PC-9 (cell line): Measurements from ENCODE around the gene ARL8A. TPM values are rescaled to one million over a fixed set of nuclear protein-coding genes. Genes with fewer than 3 reads are reported as not detected.

Experiments
- BruUV-seq: library from RNA; stranded (reverse); fragments of 400-500 nt; replicated peaks from 2 replicates; lab custom pipeline; 2021; lab: Mats Ljungman, UMichigan
- CTCF ChIA-PET: fragments of 300-600 bp; sonication (Branson Sonifier 250); formaldehyde crosslinking; loops from one replicate; lab custom pipeline; 2022; ENCODE audit warnings: antibody characterized with exemption; lab: Charles Lee
- POLR2A ChIA-PET: fragments of 300-600 bp; sonication (Branson Sonifier 250); formaldehyde crosslinking; loops from one replicate; lab custom pipeline; 2022; ENCODE audit warnings: antibody characterized with exemption; ENCODE audit not compliant: unreplicated experiment; lab: Charles Lee
- DNase-seq, 2 experiments: peaks; one replicate each; pipeline versions ENCODE4 v3.0.0 to v3.0.0-alpha.2; 2015 to 2022; ENCODE audit warnings: mixed read lengths in 1 of 2
- H2AFZ ChIP-seq: fragments of 200-600 bp; sonication (generic); 2 replicates; pipeline ENCODE4 v1.8.1; 2017; ENCODE audit warnings: antibody characterized with exemption
- H3F3A ChIP-seq: fragments of 200-600 bp; sonication (generic); 2 replicates; pipeline ENCODE4 v1.8.1; 2017; ENCODE audit warnings: antibody characterized with exemption, mild to moderate bottlenecking, low read depth; ENCODE audit not compliant: insufficient read depth
- H3K27ac ChIP-seq: fragments of 200-600 bp; sonication (generic); 2 replicates; pipeline ENCODE4 v1.6.1; 2016; ENCODE audit warnings: mixed run types
- H3K27me3 ChIP-seq: fragments of 200-600 bp; sonication (generic); 2 replicates; pipeline ENCODE4 v1.6.1; 2016; ENCODE audit warnings: low read depth, mixed run types; ENCODE audit not compliant: insufficient read depth
- H3K36me3 ChIP-seq: fragments of 200-600 bp; sonication (generic); 2 replicates; pipeline ENCODE4 v1.6.1; 2016; ENCODE audit warnings: low read depth, mixed run types
- H3K4me1 ChIP-seq: fragments of 200-600 bp; sonication (generic); replicated peaks from 2 replicates; pipeline ENCODE4 v1.6.1; 2016; ENCODE audit warnings: mixed run types; ENCODE audit not compliant: insufficient read depth
- H3K4me2 ChIP-seq: fragments of 200-600 bp; sonication (generic); 2 replicates; pipeline ENCODE4 v1.6.1; 2017; ENCODE audit warnings: mixed run types
- H3K4me3 ChIP-seq: fragments of 200-600 bp; sonication (generic); 2 replicates; pipeline ENCODE4 v1.6.1; 2016; ENCODE audit warnings: mixed run types
- H3K79me2 ChIP-seq: fragments of 200-600 bp; sonication (generic); 2 replicates; pipeline ENCODE4 v1.6.1; 2017; ENCODE audit warnings: low read depth, mixed run types
- H3K9me2 ChIP-seq: fragments of 200-600 bp; sonication (generic); 2 replicates; pipeline ENCODE4 v1.8.1; 2017; ENCODE audit warnings: mild to moderate bottlenecking; ENCODE audit not compliant: insufficient read depth
- H3K9me3 ChIP-seq: fragments of 200-600 bp; sonication (generic); 2 replicates; pipeline ENCODE4 v1.8.1; 2016; ENCODE audit warnings: low read depth; ENCODE audit not compliant: insufficient read depth
- H4K20me1 ChIP-seq: fragments of 200-600 bp; sonication (generic); 2 replicates; pipeline ENCODE4 v1.8.1; 2017; ENCODE audit not compliant: insufficient read depth
- CTCF ChIP-seq: fragments of 200-600 bp; sonication (generic); conservative IDR thresholded peaks from 2 replicates; pipeline ENCODE4 v1.6.1; 2017; ENCODE audit warnings: mixed run types, antibody characterized with exemption, mild to moderate bottlenecking, moderate library complexity
- EZH2 ChIP-seq: fragments of 200-600 bp; sonication (generic); IDR thresholded peaks from 2 replicates; pipeline ENCODE4 v1.8.0; 2017; ENCODE audit warnings: antibody characterized with exemption, low read depth
- intact Hi-C: fragments of 100-400 bp; cut with micrococcal nuclease; formaldehyde crosslinking; loops from one replicate; pipeline ENCODE4 v1.10.0; 2022; ENCODE audit not compliant: unreplicated experiment
- total RNA-seq: library from RNA; stranded (reverse); gene quantifications from 2 replicates; pipeline ENCODE4 v1.2.3, GENCODE V29; 2021

ARL8A gene
- total RNA-seq, 1 experiment from 2014 or later: 42.6 TPM

GRCh38 chr1:202150187-202150586, 5.7 kb upstream of the ARL8A start:
- Histone ChIP-seq H3K79me2 (no peaks in the 10 kb centered on the region), H3K36me3 (no peaks in the 10 kb centered on the region), H3K27me3 (no peaks in the 10 kb centered on the region), H2AFZ (no peak overlapping the region), H4K20me1 (no peaks in the 10 kb centered on the region), H3K4me2 (no peak overlapping the region), H3K9me3 (no peaks in the 10 kb centered on the region), H3K4me1 (peaks cover 11% of the 10 kb centered on the region), H3K9me2 (no peaks in the 10 kb centered on the region), H3K27ac (no peak overlapping the region), H3F3A (peaks cover 11% of the 10 kb centered on the region; the same call in 1 of the 2 replicates), H3K4me3 (no peak overlapping the region)
- no TSS peak for BruUV-seq
- no peak for DNase-seq
- TF ChIP-seq CTCF: no peak
- no peak for TF ChIP-seq EZH2
- intact Hi-C loops: no loop called here
- ChIA-PET POLR2A (interaction anchor here (0.5 kb wide), 1 partner anchor 132 kb away, joined by 7 read pairs; no protein-coding TSS in a partner anchor), CTCF (interaction anchor here (0.7 kb wide), 1 partner anchor 181 kb away, joined by 3 read pairs; no protein-coding TSS in a partner anchor)

- Histone ChIP-seq H3K4me3 (no peak overlapping the region), H3K9me2 (no peaks in the 10 kb centered on the region), H3K4me1 (peaks cover 9% of the 10 kb centered on the region), H3K27me3 (no peaks in the 10 kb centered on the region), H3F3A (peaks cover 13% of the 10 kb centered on the region; the same call in 1 of the 2 replicates), H3K27ac (no peak overlapping the region), H3K4me2 (no peak overlapping the region), H2AFZ (no peak overlapping the region), H3K9me3 (no peaks in the 10 kb centered on the region), H3K79me2 (no peaks in the 10 kb centered on the region), H4K20me1 (no peaks in the 10 kb centered on the region), H3K36me3 (no peaks in the 10 kb centered on the region)
- BruUV-seq: no TSS peak
- intact Hi-C loops: no loop called here
- no peak for DNase-seq
- TF ChIP-seq EZH2 (no peak), CTCF (no peak)
- POLR2A ChIA-PET: interaction anchor here (0.6 kb wide), 1 partner anchor 34 kb away, joined by 3 read pairs; no protein-coding TSS in a partner anchor
- CTCF ChIA-PET: interaction anchor here (0.7 kb wide), 1 partner anchor 181 kb away, joined by 3 read pairs; no protein-coding TSS in a partner anchor
Measured at GRCh38 chr1:202149566-202149965, 5.0 kb upstream of the ARL8A start.

- intact Hi-C loops: no loop called here
- Histone ChIP-seq H3F3A (peaks cover 13% of the 10 kb centered on the region; the same call in 1 of the 2 replicates), H3K27ac (no peak overlapping the region), H3K4me2 (no peak overlapping the region), H3K36me3 (no peaks in the 10 kb centered on the region), H2AFZ (no peak overlapping the region), H3K27me3 (no peaks in the 10 kb centered on the region), H3K4me1 (peaks cover 7% of the 10 kb centered on the region; the same call in 1 of the 2 replicates), H3K9me2 (no peaks in the 10 kb centered on the region), H4K20me1 (no peaks in the 10 kb centered on the region), H3K9me3 (no peaks in the 10 kb centered on the region), H3K4me3 (no peak overlapping the region), H3K79me2 (peaks cover 6% of the 10 kb centered on the region)
- ChIA-PET POLR2A (no interaction called here), CTCF (no interaction called here)
- TF ChIP-seq CTCF (no peak), EZH2 (no peak)
- DNase-seq: no peak
- BruUV-seq: no TSS peak
Measured at GRCh38 chr1:202148391-202148790, 3.9 kb upstream of the ARL8A start.
